Body of pancreas (tissue), 4 donors: ENCODE results near the gene CCND2.

Experiments used
- POLR2A ChIP-seq, 3 donors: fragments of 450-650 bp; IDR thresholded peaks; one replicate each; pipeline ENCODE4 v1.6.1; 2016; ENCODE audit warnings: antibody characterized with exemption in 3 of 3, mild to moderate bottlenecking in 2 of 3
- TF ChIP-seq, protein P1 (sequence below), 7 experiments: fragments of 450-650 bp in 4 of 7; fragments of 200-600 bp in 3 of 7; sonication (generic) in 3 of 7; IDR thresholded peaks; one replicate each; pipeline ENCODE4 v1.5.1; 2016 to 2019; ENCODE audit warnings: antibody characterized with exemption in 7 of 7

DNA sequence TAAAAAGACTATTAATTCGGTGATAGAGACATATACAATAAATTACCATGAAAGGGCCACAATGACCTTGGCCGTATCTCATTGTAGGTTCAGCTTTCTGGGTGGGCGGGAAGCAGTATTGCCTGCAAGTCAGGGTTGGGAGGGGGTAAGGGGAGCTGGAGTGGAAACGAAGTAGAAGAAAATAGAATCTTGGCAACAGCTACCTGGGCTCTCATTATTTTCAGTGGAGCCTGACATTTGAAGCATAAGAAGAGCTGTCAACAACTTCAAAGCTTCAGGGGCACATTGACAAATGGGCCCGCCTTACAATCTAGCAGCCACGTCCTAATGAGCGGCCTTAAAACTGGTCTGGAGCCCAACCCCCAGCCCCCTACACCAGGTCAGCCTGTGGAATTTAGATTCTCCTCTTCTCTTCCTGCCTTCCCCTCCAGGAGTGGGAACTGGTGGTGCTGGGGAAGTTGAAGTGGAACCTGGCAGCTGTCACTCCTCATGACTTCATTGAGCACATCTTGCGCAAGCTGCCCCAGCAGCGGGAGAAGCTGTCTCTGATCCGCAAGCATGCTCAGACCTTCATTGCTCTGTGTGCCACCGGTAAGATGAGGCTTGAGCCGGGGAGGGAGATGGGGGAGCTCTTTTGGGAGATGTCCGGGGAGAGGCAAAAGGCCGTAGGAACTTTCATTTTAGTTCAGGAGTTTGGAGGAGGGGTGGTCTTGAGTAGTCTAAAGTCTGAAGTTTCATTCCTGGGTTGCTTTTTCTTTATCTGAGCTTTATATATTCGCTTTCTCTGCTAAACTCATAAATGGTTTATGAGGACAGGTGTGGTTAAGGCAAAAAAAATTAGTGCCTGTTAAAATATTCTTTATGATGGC, 5.0 kb downstream of the CCND2 start:
- TF ChIP-seq, protein P1, sequence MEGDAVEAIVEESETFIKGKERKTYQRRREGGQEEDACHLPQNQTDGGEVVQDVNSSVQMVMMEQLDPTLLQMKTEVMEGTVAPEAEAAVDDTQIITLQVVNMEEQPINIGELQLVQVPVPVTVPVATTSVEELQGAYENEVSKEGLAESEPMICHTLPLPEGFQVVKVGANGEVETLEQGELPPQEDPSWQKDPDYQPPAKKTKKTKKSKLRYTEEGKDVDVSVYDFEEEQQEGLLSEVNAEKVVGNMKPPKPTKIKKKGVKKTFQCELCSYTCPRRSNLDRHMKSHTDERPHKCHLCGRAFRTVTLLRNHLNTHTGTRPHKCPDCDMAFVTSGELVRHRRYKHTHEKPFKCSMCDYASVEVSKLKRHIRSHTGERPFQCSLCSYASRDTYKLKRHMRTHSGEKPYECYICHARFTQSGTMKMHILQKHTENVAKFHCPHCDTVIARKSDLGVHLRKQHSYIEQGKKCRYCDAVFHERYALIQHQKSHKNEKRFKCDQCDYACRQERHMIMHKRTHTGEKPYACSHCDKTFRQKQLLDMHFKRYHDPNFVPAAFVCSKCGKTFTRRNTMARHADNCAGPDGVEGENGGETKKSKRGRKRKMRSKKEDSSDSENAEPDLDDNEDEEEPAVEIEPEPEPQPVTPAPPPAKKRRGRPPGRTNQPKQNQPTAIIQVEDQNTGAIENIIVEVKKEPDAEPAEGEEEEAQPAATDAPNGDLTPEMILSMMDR (IDR thresholded peaks at IDR 0.05) = no peak
- no peak for TF ChIP-seq POLR2A (IDR thresholded peaks at IDR 0.05)
